SK-N-SH (cell line): ENCODE results near the gene CCND2. TPM values are rescaled to one million over a fixed set of nuclear protein-coding genes. Genes with fewer than 3 reads are reported as not detected.

Source experiments
- CTCF ChIA-PET: fragments of 300-600, 350-600 bp; formaldehyde crosslinking; extraction: SDS; loops from one replicate; lab custom pipeline; 2021; lab: Yijun Ruan, JAX
- POLR2A ChIA-PET: fragments of 350-600 bp; sonication (Branson Sonifier 250); formaldehyde crosslinking; extraction: SDS; loops from one replicate; lab custom pipeline; 2020; ENCODE audit warnings: antibody characterized with exemption, inconsistent platforms; lab: Yijun Ruan, JAX
- DNase-seq: peaks from one replicate; pipeline ENCODE4 v3.0.0; 2012
- H2AFZ ChIP-seq: fragments of 200-600 bp; sonication (generic); 2 replicates; pipeline ENCODE4 v1.8.1; 2016; ENCODE audit warnings: antibody characterized with exemption, mild to moderate bottlenecking, low read depth
- H3F3A ChIP-seq: fragments of 200-600 bp; sonication (generic); replicated peaks from 2 replicates; pipeline ENCODE3; 2016; ENCODE audit warnings: antibody characterized with exemption, mild to moderate bottlenecking; ENCODE audit not compliant: insufficient read depth
- H3K27ac ChIP-seq, 2 experiments: fragments of 200-500 bp in 1 of 2; fragments of 200-600 bp in 1 of 2; sonication (Bioruptor generic) in 1 of 2; sonication (generic), shearing (Covaris generic) in 1 of 2; 2 replicates each; pipeline versions ENCODE4 v1.5.1 to v1.6.1; 2014 to 2016; ENCODE audit warnings: low read depth in 2 of 2, inconsistent platforms in 1 of 2, low read length in 1 of 2, mild to moderate bottlenecking in 1 of 2, mixed read lengths in 1 of 2
- H3K27me3 ChIP-seq: fragments of 200-600 bp; sonication (generic), shearing (Covaris generic); 2 replicates; pipeline ENCODE4 v1.6.1; 2016; ENCODE audit warnings: mixed run types; ENCODE audit not compliant: insufficient read depth
- H3K36me3 ChIP-seq, 2 experiments: fragments of 200-500 bp in 1 of 2; fragments of 200-600 bp in 1 of 2; sonication (Bioruptor generic) in 1 of 2; sonication (generic) in 1 of 2; replicated peaks in 1 of 2; 2 replicates each; pipeline versions ENCODE3 to v1.5.1; 2014 to 2016; ENCODE audit warnings: low read length in 1 of 2, mild to moderate bottlenecking in 1 of 2; ENCODE audit not compliant: insufficient read depth in 2 of 2, control insufficient read depth in 1 of 2
- H3K4me1 ChIP-seq, 2 experiments: fragments of 200-500 bp in 1 of 2; fragments of 200-600 bp in 1 of 2; sonication (Bioruptor generic) in 1 of 2; sonication (generic), shearing (Covaris generic) in 1 of 2; 2 replicates each; pipeline versions ENCODE4 v1.5.1 to v1.6.1; 2014 to 2016; ENCODE audit warnings: low read depth in 1 of 2, low read length in 1 of 2, mixed run types in 1 of 2; ENCODE audit not compliant: insufficient read depth in 2 of 2, control insufficient read depth in 1 of 2
- H3K4me2 ChIP-seq: fragments of 200-600 bp; sonication (generic), shearing (Covaris generic); 2 replicates; pipeline ENCODE4 v1.6.1; 2017; ENCODE audit warnings: mixed run types
- H3K4me3 ChIP-seq, 2 experiments: fragments of 200-500 bp in 1 of 2; fragments of 200-600 bp in 1 of 2; sonication (Bioruptor generic) in 1 of 2; sonication (generic), shearing (Covaris generic) in 1 of 2; 2 replicates each; pipeline versions ENCODE4 v1.5.1 to v1.8.1; 2014 to 2016; ENCODE audit warnings: low read depth in 2 of 2, inconsistent platforms in 1 of 2, low read length in 1 of 2, mild to moderate bottlenecking in 1 of 2, mixed read lengths in 1 of 2, moderate library complexity in 1 of 2
- H3K79me2 ChIP-seq: fragments of 200-600 bp; sonication (generic); 2 replicates; pipeline ENCODE4 v1.8.1; 2017; ENCODE audit warnings: mild to moderate bottlenecking; ENCODE audit not compliant: insufficient read depth
- H3K9ac ChIP-seq: fragments of 200-600 bp; sonication (generic); 2 replicates; pipeline ENCODE4 v1.6.1; 2017; ENCODE audit warnings: mixed run types
- H3K9me2 ChIP-seq: fragments of 200-600 bp; sonication (generic); 2 replicates; pipeline ENCODE4 v1.6.1; 2017; ENCODE audit warnings: mixed run types
- H3K9me3 ChIP-seq: fragments of 200-600 bp; sonication (generic); 2 replicates; pipeline ENCODE4 v1.6.1; 2017; ENCODE audit warnings: mixed run types, mild to moderate bottlenecking, moderate library complexity
- H4K20me1 ChIP-seq: fragments of 200-600 bp; sonication (generic); 2 replicates; pipeline ENCODE4 v1.6.1; 2017; ENCODE audit warnings: mild to moderate bottlenecking, mixed run types; ENCODE audit not compliant: insufficient read depth
- CHD2 ChIP-seq: fragments of 150-350 bp; IDR thresholded peaks from 2 replicates; pipeline ENCODE4 v1.6.1; 2018; ENCODE audit warnings: low read length; ENCODE audit not compliant: partially characterized antibody
- CTCF ChIP-seq: fragments of 200-600 bp; sonication (generic); IDR thresholded peaks from 2 replicates; pipeline ENCODE4 v1.6.1; 2017; ENCODE audit warnings: antibody characterized with exemption, mild to moderate bottlenecking, moderate library complexity
- ELF1 ChIP-seq: IDR thresholded peaks from 2 replicates; pipeline ENCODE4 v1.4.0; 2012
- EZH2phosphoT487 ChIP-seq: fragments of 200-600 bp; sonication (generic); IDR thresholded peaks from 2 replicates; pipeline ENCODE4 v1.6.1; 2017; ENCODE audit warnings: low read depth, mixed run types, mild to moderate bottlenecking, antibody characterized with exemption, moderate library complexity, borderline replicate concordance
- FOXM1 ChIP-seq: IDR thresholded peaks from 2 replicates; pipeline ENCODE4 v1.4.0; 2012; ENCODE audit warnings: low read depth, mild to moderate bottlenecking
- GABPA ChIP-seq: IDR thresholded peaks from 2 replicates; pipeline ENCODE4 v1.4.0; 2012; ENCODE audit warnings: low read depth, mild to moderate bottlenecking
- GATA2 ChIP-seq: sonication (generic); formaldehyde crosslinking; IDR thresholded peaks from 2 replicates; pipeline ENCODE4 v1.5.0; 2020; ENCODE audit warnings: mild to moderate bottlenecking, missing genetic modification reagents
- IRF3 ChIP-seq: fragments of 150-350 bp; IDR thresholded peaks from 2 replicates; pipeline ENCODE4 v1.6.1; 2016; ENCODE audit warnings: mild to moderate bottlenecking, low read depth, low read length
- JUND ChIP-seq: IDR thresholded peaks from 2 replicates; pipeline ENCODE4 v1.4.0; 2012
- MAX ChIP-seq: IDR thresholded peaks from 2 replicates; pipeline ENCODE4 v1.4.0; 2012; ENCODE audit warnings: low read depth
- RCOR1 ChIP-seq: fragments of 150-350 bp; IDR thresholded peaks from 2 replicates; pipeline ENCODE4 v1.6.1; 2017; ENCODE audit warnings: antibody characterized with exemption, low read length
- REST ChIP-seq: IDR thresholded peaks from 2 replicates; pipeline ENCODE4 v1.6.1; 2012; ENCODE audit warnings: mild to moderate bottlenecking, low read depth, low read length, moderate library complexity
- SMC3 ChIP-seq: IDR thresholded peaks from 2 replicates; pipeline ENCODE4 v1.6.1; 2012; ENCODE audit warnings: low read depth, low read length, improper control_type of control experiment
- TCF12 ChIP-seq: IDR thresholded peaks from 2 replicates; pipeline ENCODE4 v1.4.0; 2012
- YY1 ChIP-seq: IDR thresholded peaks from 2 replicates; pipeline ENCODE4 v1.4.0; 2012; ENCODE audit warnings: low read depth, mild to moderate bottlenecking
- WGBS: methylation state at CpG from one replicate; pipeline ENCODE4 v1.1.6; 2017; ENCODE audit warnings: low lambda C conversion rate; 5-methylcytosine and 5-hydroxymethylcytosine counted together
- polyA plus RNA-seq, 3 experiments: library from polyadenylated mRNA; depleted of rRNA; stranded (reverse); fragments of >200 nt; gene quantifications; 2 replicates each; pipeline ENCODE4 v1.2.3, GENCODE V29; 2012

Gene CCND2
- polyA plus RNA-seq, 1 of the 3 experiments (the other 2 are of a cell fraction) = not detected

GRCh38 chr12:4283512-4284255 lies 10.1 kb downstream of the CCND2 start:
- no peak for DNase-seq
- Histone ChIP-seq H3K36me3 (no peaks in the 10 kb centered on the region), H3K27me3 (peaks cover 94% of the 10 kb centered on the region), H3K9me2 (no peaks in the 10 kb centered on the region), H3K4me2 (no peak overlapping the region), H4K20me1 (no peaks in the 10 kb centered on the region), H2AFZ (no peak overlapping the region), H3K9me3 (no peaks in the 10 kb centered on the region), H3K9ac (no peak overlapping the region), H3K4me1 (no peaks in the 10 kb centered on the region; a peak in 1 of 4 replicates), H3K4me3 (no peak overlapping the region), H3K79me2 (no peaks in the 10 kb centered on the region), H3F3A (no peaks in the 10 kb centered on the region), H3K27ac (no peak overlapping the region)
- WGBS = 9% methylated on average over 9 of the region's 12 CpGs
- ChIA-PET POLR2A (no interaction called here), CTCF (interaction anchor here (1.0 to 1.9 kb wide), 4 partner anchors 11 to 398 kb away, joined by 3 to 6 read pairs (median 4); no protein-coding TSS in a partner anchor)
- TF ChIP-seq GABPA = no peak
- no peak for TF ChIP-seq FOXM1
- TF ChIP-seq EZH2phosphoT487 = no peak
- TF ChIP-seq JUND = no peak
- no peak for TF ChIP-seq TCF12

GRCh38 chr12:4284306-4284705 lies 10.7 kb downstream of the CCND2 start:
- WGBS = 8% methylated on average over 3 of the region's 4 CpGs
- Histone ChIP-seq H3K4me3 (no peak overlapping the region), H3F3A (no peaks in the 10 kb centered on the region), H3K9me3 (no peaks in the 10 kb centered on the region), H3K36me3 (no peaks in the 10 kb centered on the region), H2AFZ (no peak overlapping the region), H3K9ac (no peak overlapping the region), H3K4me2 (no peak overlapping the region), H3K4me1 (no peaks in the 10 kb centered on the region; a peak in 1 of 4 replicates), H3K79me2 (no peaks in the 10 kb centered on the region), H4K20me1 (no peaks in the 10 kb centered on the region), H3K27ac (no peak overlapping the region), H3K9me2 (no peaks in the 10 kb centered on the region), H3K27me3 (peaks cover 94% of the 10 kb centered on the region)
- DNase-seq = no peak
- TF ChIP-seq ELF1 = no peak
- TF ChIP-seq MAX = no peak
- no peak for TF ChIP-seq YY1
- TF ChIP-seq GATA2 (CRISPR knock-in tag) = no peak
- no peak for TF ChIP-seq RCOR1
- no peak for TF ChIP-seq SMC3
- POLR2A ChIA-PET = no interaction called here
- CTCF ChIA-PET = interaction anchor here (1.3 to 1.4 kb wide), 2 partner anchors 10 to 16 kb away, joined by 3 to 4 read pairs; no protein-coding TSS in a partner anchor

- CTCF ChIA-PET = interaction anchor here (15.2 kb wide), 1 partner anchor 8 kb away, joined by 162 read pairs; no protein-coding TSS in a partner anchor
- no peaks in the 10 kb centered on the region for H3K9me2 ChIP-seq
- TF ChIP-seq JUND (no peak), IRF3 (no peak), CHD2 (no peak), REST (no peak), CTCF (no peak), YY1 (no peak)
These were observed 11.5 kb downstream of the CCND2 start for GRCh38 chr12:4285070-4285469.

More at GRCh38 chr12:4285070-4285469, 11.5 kb downstream of the CCND2 start:
- POLR2A ChIA-PET = no interaction called here
- no peaks in the 10 kb centered on the region; a peak in 1 of 4 replicates for H3K4me1 ChIP-seq
- peaks cover 94% of the 10 kb centered on the region for H3K27me3 ChIP-seq
- H3K79me2 ChIP-seq = no peaks in the 10 kb centered on the region
- no peak overlapping the region for H3K9ac ChIP-seq
- DNase-seq = no peak
- no peak overlapping the region for H2AFZ ChIP-seq
- no peak overlapping the region for H3K4me3 ChIP-seq
- no peaks in the 10 kb centered on the region for H3F3A ChIP-seq
- no peaks in the 10 kb centered on the region for H3K9me3 ChIP-seq
- no peak overlapping the region for H3K27ac ChIP-seq
- WGBS = 16% methylated on average over 8 of the region's 8 CpGs
- H4K20me1 ChIP-seq = no peaks in the 10 kb centered on the region
- H3K36me3 ChIP-seq = no peaks in the 10 kb centered on the region
- no peak overlapping the region for H3K4me2 ChIP-seq
